ENCODE results near the gene NAALADL2.

The NAALADL2 gene

DNA sequence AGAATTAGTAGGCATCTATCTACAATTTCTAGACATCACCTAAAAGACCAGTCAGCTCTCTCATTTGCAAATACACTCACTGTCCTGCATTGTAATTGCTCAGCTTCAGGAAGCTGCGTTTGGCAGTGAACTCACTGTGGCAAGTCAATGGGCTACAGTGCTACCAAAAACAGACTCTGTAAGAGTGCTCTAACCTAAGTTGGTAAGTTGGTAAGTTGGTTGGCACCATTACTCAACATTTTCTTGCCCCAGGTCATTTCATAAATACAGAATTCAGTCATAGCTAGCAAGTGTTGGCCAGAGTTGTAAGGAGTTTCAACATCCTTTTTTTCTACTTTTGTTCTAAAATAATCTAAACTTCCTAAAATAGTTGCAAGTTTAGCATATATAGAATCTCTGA is 466.3 kb downstream of the NAALADL2 start:
- H3K27ac ChIP-seq (ENCODE audit: low read length) = no peak overlapping the region
- H3K36me3 ChIP-seq (ENCODE audit: control insufficient read depth, insufficient read depth, low read length) = no peaks in the 10 kb centered on the region
- no peak for DNase-seq (ENCODE audit: low read depth, low spot score)
- no peaks in the 10 kb centered on the region for H3K9me3 ChIP-seq (ENCODE audit: control insufficient read depth, insufficient read depth, low read length)
- no peaks in the 10 kb centered on the region for H3K27me3 ChIP-seq (ENCODE audit: control insufficient read depth, insufficient read depth, low read length)
- no CpG with 5 or more reads among the region's 1 CpG for WGBS (ENCODE audit: insufficient coverage, insufficient read length)
- H3K4me3 ChIP-seq (ENCODE audit: low read length) = no peak overlapping the region
- H3K4me1 ChIP-seq (ENCODE audit: control insufficient read depth, insufficient read depth, low read length) = no peaks in the 10 kb centered on the region

DNA sequence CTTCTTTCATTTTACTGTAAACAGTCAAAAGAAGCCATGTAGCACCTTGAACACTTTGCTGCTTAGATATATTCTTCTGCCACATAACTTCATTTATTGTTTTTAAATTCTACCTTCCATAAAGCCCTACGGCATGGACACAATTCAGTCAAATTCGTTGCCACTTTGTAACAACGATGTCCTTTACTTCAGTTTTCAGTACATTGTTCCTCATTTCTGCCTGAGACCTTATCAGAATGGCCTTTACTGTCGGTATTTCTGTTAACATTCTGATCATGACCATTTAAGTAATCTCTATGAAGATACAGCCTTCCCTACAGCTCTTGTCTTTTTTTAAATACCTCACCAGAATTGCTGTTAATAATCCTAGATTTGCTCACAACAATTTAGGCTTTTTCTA is 466.9 kb downstream of the NAALADL2 start:
- H3K4me1 ChIP-seq (ENCODE audit: control insufficient read depth, insufficient read depth, low read length) = no peaks in the 10 kb centered on the region
- DNase-seq (ENCODE audit: low read depth, low spot score) = no peak
- H3K27ac ChIP-seq (ENCODE audit: low read length) = no peak overlapping the region
- WGBS (ENCODE audit: insufficient coverage, insufficient read length) = no CpG with 5 or more reads among the region's 4 CpGs
- H3K4me3 ChIP-seq (ENCODE audit: low read length) = no peak overlapping the region
- no peaks in the 10 kb centered on the region for H3K36me3 ChIP-seq (ENCODE audit: control insufficient read depth, insufficient read depth, low read length)
- H3K27me3 ChIP-seq (ENCODE audit: control insufficient read depth, insufficient read depth, low read length) = no peaks in the 10 kb centered on the region
- no peaks in the 10 kb centered on the region for H3K9me3 ChIP-seq (ENCODE audit: control insufficient read depth, insufficient read depth, low read length)

DNA sequence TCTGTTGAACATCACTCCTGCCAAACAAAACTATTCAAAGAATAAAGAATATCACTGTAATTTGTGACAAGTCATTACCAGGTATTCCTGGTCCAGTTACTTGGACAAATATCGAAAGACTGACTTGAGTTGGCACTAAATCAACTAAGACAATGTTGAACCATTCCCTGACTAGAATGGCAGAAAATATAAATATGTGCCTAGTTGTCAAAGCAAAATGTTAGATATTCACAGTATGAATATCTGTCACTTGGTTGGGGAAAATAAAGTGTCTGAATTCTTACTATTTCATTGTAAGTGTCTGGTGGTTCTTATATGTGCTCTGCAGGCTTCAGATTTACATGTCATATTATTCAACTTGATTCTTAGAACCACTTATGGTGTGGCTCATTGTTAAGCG is 470.2 kb downstream of the NAALADL2 start:
- no peaks in the 10 kb centered on the region for H3K9me3 ChIP-seq (ENCODE audit: control insufficient read depth, insufficient read depth, low read length)
- H3K27ac ChIP-seq (ENCODE audit: low read length) = no peak overlapping the region
- no peaks in the 10 kb centered on the region for H3K4me1 ChIP-seq (ENCODE audit: control insufficient read depth, insufficient read depth, low read length)
- H3K4me3 ChIP-seq (ENCODE audit: low read length) = no peak overlapping the region
- H3K36me3 ChIP-seq (ENCODE audit: control insufficient read depth, insufficient read depth, low read length) = no peaks in the 10 kb centered on the region
- no peak for DNase-seq (ENCODE audit: low read depth, low spot score)
- H3K27me3 ChIP-seq (ENCODE audit: control insufficient read depth, insufficient read depth, low read length) = no peaks in the 10 kb centered on the region
- no CpG with 5 or more reads among the region's 2 CpGs for WGBS (ENCODE audit: insufficient coverage, insufficient read length)

DNA sequence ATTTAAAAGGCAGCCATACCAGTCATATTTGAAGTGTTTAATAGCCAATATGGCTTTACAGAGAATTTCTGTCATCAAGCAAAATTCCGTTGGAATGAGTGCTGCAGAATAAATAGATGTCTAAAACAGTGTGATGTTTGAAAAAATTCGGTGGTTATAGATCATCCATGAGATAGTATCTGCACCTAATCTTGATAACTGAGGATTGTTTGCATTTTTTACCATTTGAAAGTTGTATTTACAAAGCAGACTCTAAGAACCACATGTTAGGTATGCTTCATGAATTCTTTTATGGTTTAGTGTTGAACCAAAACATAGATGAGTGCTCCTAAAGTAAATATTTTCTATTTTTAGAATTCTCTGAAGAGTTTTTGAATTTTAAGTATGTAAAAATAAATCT is 476.1 kb downstream of the NAALADL2 start:
- H3K36me3 ChIP-seq (ENCODE audit: control insufficient read depth, insufficient read depth, low read length) = no peaks in the 10 kb centered on the region
- WGBS (ENCODE audit: insufficient coverage, insufficient read length) = no CpG with 5 or more reads among the region's 2 CpGs
- H3K27me3 ChIP-seq (ENCODE audit: control insufficient read depth, insufficient read depth, low read length) = no peaks in the 10 kb centered on the region
- no peaks in the 10 kb centered on the region for H3K4me1 ChIP-seq (ENCODE audit: control insufficient read depth, insufficient read depth, low read length)
- no peak overlapping the region for H3K4me3 ChIP-seq (ENCODE audit: low read length)
- no peak overlapping the region for H3K27ac ChIP-seq (ENCODE audit: low read length)
- H3K9me3 ChIP-seq (ENCODE audit: control insufficient read depth, insufficient read depth, low read length) = no peaks in the 10 kb centered on the region
- DNase-seq (ENCODE audit: low read depth, low spot score) = no peak

GRCh38 chr3:175336406-175337133 is 477.4 kb downstream of the NAALADL2 start:
- Histone ChIP-seq H3K4me3 (ENCODE audit: low read length) (no peak overlapping the region), H3K4me1 (ENCODE audit: control insufficient read depth, insufficient read depth, low read length) (no peaks in the 10 kb centered on the region), H3K27ac (ENCODE audit: low read length) (no peak overlapping the region), H3K27me3 (ENCODE audit: control insufficient read depth, insufficient read depth, low read length) (no peaks in the 10 kb centered on the region), H3K36me3 (ENCODE audit: control insufficient read depth, insufficient read depth, low read length) (no peaks in the 10 kb centered on the region), H3K9me3 (ENCODE audit: control insufficient read depth, insufficient read depth, low read length) (no peaks in the 10 kb centered on the region)
- no CpG with 5 or more reads among the region's 2 CpGs for WGBS (ENCODE audit: insufficient coverage, insufficient read length)
- DNase-seq (ENCODE audit: low read depth, low spot score) = no peak

GRCh38 chr3:175337631-175338030 is 478.5 kb downstream of the NAALADL2 start:
- Histone ChIP-seq H3K9me3 (ENCODE audit: control insufficient read depth, insufficient read depth, low read length) (no peaks in the 10 kb centered on the region), H3K27ac (ENCODE audit: low read length) (no peak overlapping the region), H3K36me3 (ENCODE audit: control insufficient read depth, insufficient read depth, low read length) (no peaks in the 10 kb centered on the region), H3K4me3 (ENCODE audit: low read length) (no peak overlapping the region), H3K4me1 (ENCODE audit: control insufficient read depth, insufficient read depth, low read length) (no peaks in the 10 kb centered on the region), H3K27me3 (ENCODE audit: control insufficient read depth, insufficient read depth, low read length) (no peaks in the 10 kb centered on the region)
- WGBS (ENCODE audit: insufficient coverage, insufficient read length) = no CpG with 5 or more reads among the region's 2 CpGs
- DNase-seq (ENCODE audit: low read depth, low spot score) = no peak

DNA sequence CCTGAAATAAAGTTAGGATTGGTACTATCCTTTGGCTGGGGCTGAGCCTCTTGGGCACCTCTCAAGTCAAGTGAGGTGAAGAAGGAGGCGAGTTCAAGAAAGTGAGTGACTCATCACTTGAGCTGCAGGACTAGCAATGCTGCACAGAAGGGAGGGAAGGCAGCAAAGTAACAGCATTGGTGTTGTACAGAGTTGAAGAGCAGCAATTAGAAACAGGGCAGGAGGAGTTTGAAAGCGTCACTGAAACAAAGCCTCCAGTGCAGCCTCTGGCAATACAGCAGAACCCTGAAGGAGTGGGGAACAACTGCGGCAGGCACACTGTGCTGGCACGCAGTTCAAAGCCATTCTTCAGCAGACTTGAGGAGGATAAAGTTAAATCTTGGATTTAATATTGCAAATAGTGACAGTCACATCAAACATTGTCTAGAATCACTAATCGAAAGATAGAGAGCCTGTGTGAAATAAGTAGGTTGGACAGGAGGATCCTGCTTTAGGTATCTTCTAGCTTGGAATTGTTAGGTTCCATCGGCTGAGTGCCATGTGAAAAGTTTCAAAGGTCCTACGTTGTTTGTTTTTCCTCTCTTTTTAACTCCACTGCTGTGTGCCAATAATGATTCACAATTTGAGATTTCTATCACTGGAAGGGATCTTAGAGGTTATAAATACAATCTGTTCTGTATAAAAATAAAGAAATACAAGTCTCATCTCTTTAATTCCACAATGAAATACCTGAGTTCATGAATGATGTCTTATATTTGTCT is 479.8 kb downstream of the NAALADL2 start:
- no peak overlapping the region for H3K4me3 ChIP-seq (ENCODE audit: low read length)
- no peaks in the 10 kb centered on the region for H3K27me3 ChIP-seq (ENCODE audit: control insufficient read depth, insufficient read depth, low read length)
- H3K36me3 ChIP-seq (ENCODE audit: control insufficient read depth, insufficient read depth, low read length) = no peaks in the 10 kb centered on the region
- H3K27ac ChIP-seq (ENCODE audit: low read length) = no peak overlapping the region
- no peak for DNase-seq (ENCODE audit: low read depth, low spot score)
- H3K4me1 ChIP-seq (ENCODE audit: control insufficient read depth, insufficient read depth, low read length) = no peaks in the 10 kb centered on the region
- no peaks in the 10 kb centered on the region for H3K9me3 ChIP-seq (ENCODE audit: control insufficient read depth, insufficient read depth, low read length)
- no CpG with 5 or more reads among the region's 7 CpGs for WGBS (ENCODE audit: insufficient coverage, insufficient read length)

- Histone ChIP-seq H3K9me3 (ENCODE audit: control insufficient read depth, insufficient read depth, low read length) (no peaks in the 10 kb centered on the region), H3K27me3 (ENCODE audit: control insufficient read depth, insufficient read depth, low read length) (no peaks in the 10 kb centered on the region), H3K36me3 (ENCODE audit: control insufficient read depth, insufficient read depth, low read length) (no peaks in the 10 kb centered on the region), H3K4me3 (ENCODE audit: low read length) (no peak overlapping the region), H3K27ac (ENCODE audit: low read length) (no peak overlapping the region), H3K4me1 (ENCODE audit: control insufficient read depth, insufficient read depth, low read length) (no peaks in the 10 kb centered on the region)
- no peak for DNase-seq (ENCODE audit: low read depth, low spot score)
- no CpG with 5 or more reads among the region's 2 CpGs for WGBS (ENCODE audit: insufficient coverage, insufficient read length)
Observed at GRCh38 chr3:175340338-175341015, 481.3 kb downstream of the NAALADL2 start.

DNA sequence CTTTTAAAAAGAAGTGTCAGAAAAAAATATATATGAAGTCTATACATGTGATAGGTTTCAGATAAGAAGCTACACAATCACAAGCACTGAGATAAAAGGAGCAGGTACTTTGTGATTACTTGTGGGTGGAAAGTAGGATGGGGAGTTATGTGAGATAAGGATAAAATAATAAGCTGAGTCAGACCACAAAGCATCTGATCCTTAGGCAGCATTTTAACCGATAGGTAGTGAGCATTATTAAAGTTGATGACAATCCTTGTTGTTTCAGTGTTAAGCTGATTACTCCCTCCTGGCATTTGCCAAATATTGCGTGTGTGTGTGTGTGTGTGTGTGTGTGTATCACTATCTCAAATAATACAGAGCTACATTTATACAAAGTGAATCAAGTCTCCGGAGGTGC is 483.1 kb downstream of the NAALADL2 start:
- Histone ChIP-seq H3K36me3 (ENCODE audit: control insufficient read depth, insufficient read depth, low read length) (no peaks in the 10 kb centered on the region), H3K9me3 (ENCODE audit: control insufficient read depth, insufficient read depth, low read length) (no peaks in the 10 kb centered on the region), H3K4me3 (ENCODE audit: low read length) (no peak overlapping the region), H3K4me1 (ENCODE audit: control insufficient read depth, insufficient read depth, low read length) (no peaks in the 10 kb centered on the region), H3K27me3 (ENCODE audit: control insufficient read depth, insufficient read depth, low read length) (no peaks in the 10 kb centered on the region), H3K27ac (ENCODE audit: low read length) (no peak overlapping the region)
- DNase-seq (ENCODE audit: low read depth, low spot score) = no peak
- WGBS (ENCODE audit: insufficient coverage, insufficient read length) = no CpG with 5 or more reads among the region's 3 CpGs

DNA sequence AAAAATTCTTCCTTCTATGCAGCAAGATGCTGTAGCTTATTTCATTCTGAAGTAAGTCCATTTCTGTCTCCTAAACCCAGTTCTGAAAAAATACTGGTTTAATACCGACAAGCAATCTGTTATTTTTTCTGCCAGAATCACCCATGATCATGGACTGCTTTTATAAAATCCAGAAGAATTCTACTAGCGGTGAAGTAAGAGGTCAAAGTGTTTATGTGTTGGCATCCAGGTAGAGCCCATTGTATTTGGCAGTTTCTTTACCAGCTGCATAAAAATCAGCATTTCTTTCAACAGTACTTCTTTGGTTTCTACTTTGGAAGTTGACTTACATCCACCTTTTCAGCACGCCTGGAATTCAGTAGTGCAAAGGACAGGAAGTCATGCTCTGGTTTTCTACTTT is 484.8 kb downstream of the NAALADL2 start:
- H3K4me3 ChIP-seq (ENCODE audit: low read length) = no peak overlapping the region
- H3K4me1 ChIP-seq (ENCODE audit: control insufficient read depth, insufficient read depth, low read length) = no peaks in the 10 kb centered on the region
- WGBS (ENCODE audit: insufficient coverage, insufficient read length) = no CpG with 5 or more reads among the region's 3 CpGs
- no peak for DNase-seq (ENCODE audit: low read depth, low spot score)
- H3K36me3 ChIP-seq (ENCODE audit: control insufficient read depth, insufficient read depth, low read length) = no peaks in the 10 kb centered on the region
- H3K27ac ChIP-seq (ENCODE audit: low read length) = no peak overlapping the region
- H3K27me3 ChIP-seq (ENCODE audit: control insufficient read depth, insufficient read depth, low read length) = no peaks in the 10 kb centered on the region
- no peaks in the 10 kb centered on the region for H3K9me3 ChIP-seq (ENCODE audit: control insufficient read depth, insufficient read depth, low read length)

Measured in iPS DF 6.9 (cell line).